Calu3 (cell line): ENCODE measurements around the gene PCDH9. TPM values are rescaled to one million over a fixed set of nuclear protein-coding genes. Genes with fewer than 3 reads are reported as not detected.

ENCODE experiments used
- BruUV-seq: library from RNA; stranded (reverse); fragments of 400-500 nt; replicated peaks from 2 replicates; lab custom pipeline; 2021; lab: Mats Ljungman, UMichigan
- CTCF ChIA-PET: fragments of 300-600 bp; sonication (Branson Sonifier 250); formaldehyde crosslinking; loops from one replicate; lab custom pipeline; 2022; ENCODE audit warnings: antibody characterized with exemption; lab: Charles Lee
- DNase-seq: peaks from one replicate; pipeline ENCODE4 v3.0.0; 2022
- H3K27ac Mint-ChIP-seq: one replicate; pipeline ENCODE4 v1.8.0; 2022; ENCODE audit warnings: mixed read lengths; ENCODE audit not compliant: unreplicated experiment
- H3K27me3 Mint-ChIP-seq: one replicate; pipeline ENCODE4 v1.8.0; 2022; ENCODE audit warnings: mixed read lengths; ENCODE audit not compliant: unreplicated experiment
- H3K36me3 Mint-ChIP-seq: one replicate; pipeline ENCODE4 v1.8.0; 2022; ENCODE audit warnings: mild to moderate bottlenecking, moderate library complexity, mixed read lengths; ENCODE audit not compliant: insufficient read depth, unreplicated experiment
- H3K4me1 Mint-ChIP-seq: one replicate; pipeline ENCODE4 v1.8.0; 2022; ENCODE audit warnings: mild to moderate bottlenecking, low read depth, mixed read lengths; ENCODE audit not compliant: unreplicated experiment
- H3K4me3 Mint-ChIP-seq: one replicate; pipeline ENCODE4 v1.8.0; 2022; ENCODE audit warnings: mild to moderate bottlenecking, low read depth, moderate library complexity, mixed read lengths; ENCODE audit not compliant: unreplicated experiment
- H3K9me3 Mint-ChIP-seq: one replicate; pipeline ENCODE4 v1.8.0; 2022; ENCODE audit warnings: low read depth, mixed read lengths; ENCODE audit not compliant: unreplicated experiment
- CTCF ChIP-seq: fragments of 200-600 bp; IDR thresholded peaks from one replicate; pipeline ENCODE4 v1.8.0; 2022; ENCODE audit warnings: antibody characterized with exemption; ENCODE audit not compliant: unreplicated experiment
- intact Hi-C: fragments of 100-400 bp; cut with micrococcal nuclease; formaldehyde crosslinking; loops from one replicate; pipeline ENCODE4 v1.10.0; 2022; ENCODE audit not compliant: unreplicated experiment
- total RNA-seq: library from RNA; stranded (reverse); gene quantifications from 2 replicates; pipeline ENCODE4 v1.2.3, GENCODE V29; 2022

Gene PCDH9
- total RNA-seq, 1 experiment from 2014 or later: 1.3 TPM

GRCh38 chr13:66477816-66478215, 752.3 kb downstream of the PCDH9 start:
- intact Hi-C loops: no loop called here
- no peak for DNase-seq
- Mint-ChIP-seq H3K36me3 (no peaks in the 10 kb centered on the region), H3K27ac (no peak overlapping the region), H3K9me3 (peaks cover 2% of the 10 kb centered on the region), H3K27me3 (no peaks in the 10 kb centered on the region), H3K4me3 (no peak overlapping the region), H3K4me1 (no peaks in the 10 kb centered on the region)
- no peak for TF ChIP-seq CTCF
- CTCF ChIA-PET: no interaction called here
- no TSS peak for BruUV-seq

- CTCF ChIA-PET: no interaction called here
- intact Hi-C loops: no loop called here
- H3K27me3 Mint-ChIP-seq: no peaks in the 10 kb centered on the region
Measured at GRCh38 chr13:66475061-66475460, 755.1 kb downstream of the PCDH9 start.

GRCh38 chr13:66469745-66470144, 760.4 kb downstream of the PCDH9 start:
- H3K9me3 Mint-ChIP-seq: peaks cover 2% of the 10 kb centered on the region
- no peaks in the 10 kb centered on the region for H3K4me1 Mint-ChIP-seq
- H3K4me3 Mint-ChIP-seq: no peak overlapping the region
- TF ChIP-seq CTCF: no peak
- no TSS peak for BruUV-seq
- DNase-seq: no peak
- no peaks in the 10 kb centered on the region for H3K36me3 Mint-ChIP-seq
- intact Hi-C loops: no loop called here
- H3K27ac Mint-ChIP-seq: no peak overlapping the region
- H3K27me3 Mint-ChIP-seq: no peaks in the 10 kb centered on the region
- CTCF ChIA-PET: no interaction called here

More at GRCh38 chr13:66475061-66475460, 755.1 kb downstream of the PCDH9 start:
- peaks cover 2% of the 10 kb centered on the region for H3K9me3 Mint-ChIP-seq
- no peak for TF ChIP-seq CTCF
- DNase-seq: no peak
- H3K4me1 Mint-ChIP-seq: no peaks in the 10 kb centered on the region
- H3K36me3 Mint-ChIP-seq: no peaks in the 10 kb centered on the region
- no peak overlapping the region for H3K27ac Mint-ChIP-seq
- H3K4me3 Mint-ChIP-seq: no peak overlapping the region
- BruUV-seq: no TSS peak

- BruUV-seq: no TSS peak
- Mint-ChIP-seq H3K27me3 (no peaks in the 10 kb centered on the region), H3K27ac (no peak overlapping the region), H3K36me3 (no peaks in the 10 kb centered on the region), H3K4me1 (no peaks in the 10 kb centered on the region), H3K4me3 (no peak overlapping the region), H3K9me3 (peaks cover 2% of the 10 kb centered on the region)
- CTCF ChIA-PET: no interaction called here
- intact Hi-C loops: no loop called here
- DNase-seq: no peak
- no peak for TF ChIP-seq CTCF
Measured at GRCh38 chr13:66468656-66469055, 761.5 kb downstream of the PCDH9 start.
